Activated T-helper 1 cell treated with anti-CD3 and anti-CD28 coated beads, Interleukin-12 subunit alpha, Interleukin-12 subunit beta, Interleukin-2, Interleukin-4 antibody, amounts not matched to agents 30 ng/mL and 10 ng/mL and 1 ng/mL, durations not matched to agents 14 hours and 24 hours and 36 hours (primary cell): ENCODE data around the gene CXorf38. TPM values are rescaled to one million over a fixed set of nuclear protein-coding genes. Genes with fewer than 3 reads are reported as not detected.

ENCODE experiments used
- DNase-seq: peaks from one replicate; pipeline ENCODE4 v3.0.0; 2021; ENCODE audit warnings: low spot score
- H3K27ac Mint-ChIP-seq: one replicate; pipeline ENCODE4 v1.8.0; 2021; ENCODE audit warnings: mild to moderate bottlenecking, mixed read lengths
- H3K27me3 Mint-ChIP-seq: one replicate; pipeline ENCODE4 v1.8.0; 2022; ENCODE audit warnings: mild to moderate bottlenecking, moderate library complexity, mixed read lengths; ENCODE audit not compliant: insufficient read depth
- H3K36me3 Mint-ChIP-seq: one replicate; pipeline ENCODE4 v1.8.0; 2021; ENCODE audit warnings: low read depth, mixed read lengths
- H3K4me1 Mint-ChIP-seq: one replicate; pipeline ENCODE4 v1.8.0; 2021; ENCODE audit warnings: low read depth, mixed read lengths
- H3K4me3 Mint-ChIP-seq: one replicate; pipeline ENCODE4 v1.8.0; 2021; ENCODE audit warnings: mild to moderate bottlenecking, moderate library complexity, mixed read lengths
- H3K9me3 Mint-ChIP-seq: one replicate; pipeline ENCODE4 v1.8.0; 2021; ENCODE audit warnings: mixed read lengths
- intact Hi-C: fragments of 100-400 bp; cut with micrococcal nuclease; formaldehyde crosslinking; loops from one replicate; pipeline ENCODE4 v1.15.1; 2024
- total RNA-seq: library from RNA; stranded (reverse); gene quantifications from 2 replicates; pipeline ENCODE4 v1.2.3, GENCODE V29; 2022

CXorf38 gene
- total RNA-seq, 1 donor from 2014 or later: 16.9 TPM

GRCh38 chrX:40579900-40580536, 67.3 kb downstream of the CXorf38 start:
- H3K27me3 Mint-ChIP-seq: no peaks in the 10 kb centered on the region
- intact Hi-C loops: loop anchor here (1.0 to 10.0 kb wide), 7 partner anchors 9 to 752 kb away; partner anchors contain the start of genes CXorf38, DDX3X, MED14 and USP9X
- H3K27ac Mint-ChIP-seq: peak overlapping the region; percentile 97
- H3K9me3 Mint-ChIP-seq: no peaks in the 10 kb centered on the region
- peaks cover 4% of the 10 kb centered on the region for H3K36me3 Mint-ChIP-seq
- peaks cover 17% of the 10 kb centered on the region for H3K4me1 Mint-ChIP-seq
- H3K4me3 Mint-ChIP-seq: peak overlapping the region; percentile 94
- DNase-seq: no peak

- intact Hi-C loops: no loop called here
- no peak overlapping the region for H3K27ac Mint-ChIP-seq
- peaks cover 17% of the 10 kb centered on the region for H3K4me1 Mint-ChIP-seq
- no peak for DNase-seq
- H3K27me3 Mint-ChIP-seq: no peaks in the 10 kb centered on the region
- no peaks in the 10 kb centered on the region for H3K9me3 Mint-ChIP-seq
- H3K36me3 Mint-ChIP-seq: peaks cover 4% of the 10 kb centered on the region
- no peak overlapping the region for H3K4me3 Mint-ChIP-seq
Measured at GRCh38 chrX:40579141-40579540, 68.2 kb downstream of the CXorf38 start.

- Mint-ChIP-seq H3K27me3 (no peaks in the 10 kb centered on the region), H3K27ac (no peak overlapping the region), H3K36me3 (no peaks in the 10 kb centered on the region), H3K4me3 (no peak overlapping the region), H3K4me1 (peaks cover 13% of the 10 kb centered on the region), H3K9me3 (no peaks in the 10 kb centered on the region)
- no peak for DNase-seq
- intact Hi-C loops: no loop called here
Measured at GRCh38 chrX:40578039-40578695, 69.2 kb downstream of the CXorf38 start.

Other genes starting within 250 kb of the CXorf38 start
- 65.4 and 67.1 TPM in 2 replicates for gene ATP6AP2, start 66.6 kb downstream of the CXorf38 start, total RNA-seq
- not detected in 2 replicates for gene MPC1L, start 24.1 kb downstream of the CXorf38 start, total RNA-seq
- gene MED14, start 88.0 kb upstream of the CXorf38 start, total RNA-seq: 36.4 and 40.9 TPM in 2 replicates